Measurements from ENCODE around the gene EHD1. TPM values are rescaled to one million over a fixed set of nuclear protein-coding genes. Genes with fewer than 3 reads are reported as not detected.

EHD1 gene
- total and polyA plus RNA-seq, 2 of the 8 experiments (the other 6 are each of a cell fraction or from before 2014, with no cell fraction given): 31.5 to 42.9 TPM

DNA sequence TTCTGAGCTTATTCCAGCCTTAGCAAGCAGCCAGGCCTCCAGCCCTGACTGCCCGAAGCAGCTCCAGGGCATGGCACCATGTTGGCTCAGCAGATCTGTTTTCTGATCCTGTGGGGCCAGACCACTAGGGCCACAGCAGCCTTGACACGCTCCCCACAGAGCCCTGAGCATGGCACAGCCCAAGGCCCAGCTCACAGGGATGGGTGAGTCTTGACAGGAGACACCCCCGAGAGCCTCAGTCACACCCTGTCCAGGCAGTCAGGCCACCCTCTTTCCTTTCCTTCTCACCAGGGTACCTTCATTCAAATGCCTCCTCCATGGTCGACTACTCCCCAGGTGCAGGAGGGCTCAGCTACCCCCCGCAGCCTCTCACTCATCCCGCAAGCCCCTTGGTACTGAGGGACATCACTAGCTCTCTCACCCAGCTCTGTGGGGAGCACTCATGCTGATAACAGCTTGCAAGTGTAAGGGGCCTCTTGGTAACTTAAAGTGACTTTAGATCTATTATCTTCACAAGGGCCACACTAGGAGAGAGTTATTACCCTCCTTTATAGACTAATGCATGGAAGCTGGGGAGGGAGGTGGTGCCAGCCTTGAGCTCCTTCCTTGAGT lies 30.1 kb downstream of the EHD1 start:
- no peak overlapping the region for H4K91ac ChIP-seq (replicated peaks; ENCODE audit: insufficient read length, low read length)
- H3K18ac ChIP-seq (ENCODE audit: extremely low read depth, low read length): no peak overlapping the region
- TF ChIP-seq GTF2F1 (IDR thresholded peaks at IDR 0.05; ENCODE audit: borderline replicate concordance, low read depth, low read length): no peak
- TF ChIP-seq EP300 (IDR thresholded peaks at IDR 0.05; ENCODE audit: borderline replicate concordance in 1 of 2, low read depth in 2 of 2, low read length in 2 of 2): no peak
- no peak for TF ChIP-seq NRF1 (IDR thresholded peaks at IDR 0.05; ENCODE audit: low read depth, low read length)
- TF ChIP-seq, protein P1, sequence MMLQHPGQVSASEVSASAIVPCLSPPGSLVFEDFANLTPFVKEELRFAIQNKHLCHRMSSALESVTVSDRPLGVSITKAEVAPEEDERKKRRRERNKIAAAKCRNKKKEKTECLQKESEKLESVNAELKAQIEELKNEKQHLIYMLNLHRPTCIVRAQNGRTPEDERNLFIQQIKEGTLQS (IDR thresholded peaks at IDR 0.05; ENCODE audit: insufficient read depth, low read depth, low read length): no peak
- no peak for TF ChIP-seq JUND (IDR thresholded peaks at IDR 0.05; ENCODE audit: low read length)
- no peak for TF ChIP-seq CBX5 (IDR thresholded peaks at IDR 0.05; ENCODE audit: low read depth, low read length)
- no peak for TF ChIP-seq HDAC2 (IDR thresholded peaks at IDR 0.05; ENCODE audit: borderline replicate concordance in 1 of 2, low read depth in 2 of 2, low read length in 2 of 2)
- TF ChIP-seq SRF (IDR thresholded peaks at IDR 0.05; ENCODE audit: low read depth, low read length): no peak
- H3K56ac ChIP-seq (replicated peaks; ENCODE audit: insufficient read length, low read depth, low read length): no peak overlapping the region
- no peaks in the 10 kb centered on the region for H3K36me3 ChIP-seq (ENCODE audit: control insufficient read depth in 2 of 4, insufficient read depth in 4 of 4, low read length in 3 of 4)
- ChIA-PET POLR2A (ENCODE audit: partially characterized antibody) (interaction anchor here (0.6 to 25.7 kb wide), 8 partner anchors 16 to 266 kb away, joined by 3 to 408 read pairs (median 4); partner anchors contain the start of genes ARL2 and EHD1), CTCF (ENCODE audit: partially characterized antibody) (interaction anchor here (0.8 to 32.3 kb wide), 50 partner anchors 9 to 1434 kb away, joined by 3 to 1058 read pairs (median 5); partner anchors contain the start of genes ARL2, ATG2A, BATF2 and CDC42EP2)
- no peak overlapping the region for H3K4me2 ChIP-seq (ENCODE audit: insufficient read depth in 1 of 2, low read depth in 2 of 2, low read length in 2 of 2)
- H2BK15ac ChIP-seq (ENCODE audit: low read length): peak overlapping the region; percentile 81; the same call in 1 of the 2 replicates
- H2BK12ac ChIP-seq (ENCODE audit: low read depth, low read length): peak overlapping the region; percentile 60; the same call in 1 of the 2 replicates
- H2BK120ac ChIP-seq (replicated peaks; ENCODE audit: low read depth, low read length): no peak overlapping the region
- H3K23ac ChIP-seq (ENCODE audit: insufficient read length): no peak overlapping the region
- no peak overlapping the region; the same call in 1 of the 2 replicates for H2AFZ ChIP-seq (ENCODE audit: low read length)
- DNase-seq (ENCODE audit: low read depth in 1 of 2, low spot score in 2 of 2) (no peak), FAIRE-seq (no peak)
- no peaks in the 10 kb centered on the region; the same call in 1 of the 2 replicates for H3K79me1 ChIP-seq (ENCODE audit: low read depth, low read length)
- no peak overlapping the region for H3K9ac ChIP-seq (replicated peaks in 1 of 4; ENCODE audit: extremely low read depth in 1 of 4, low read depth in 3 of 4, low read length in 3 of 4)
- no peak overlapping the region for H2BK20ac ChIP-seq (ENCODE audit: low read length)
- H3K79me2 ChIP-seq (ENCODE audit: control insufficient read depth in 1 of 2, insufficient read depth in 2 of 2, low read length in 2 of 2): peaks cover 0 to 3% of the 10 kb centered on the region in 2 experiments; a peak in 1 of 4 replicates
- no peak overlapping the region for H2BK5ac ChIP-seq (ENCODE audit: low read depth, low read length)
- no peak overlapping the region for H3K14ac ChIP-seq (ENCODE audit: insufficient read length)
- H4K20me1 ChIP-seq (replicated peaks in 1 of 2; ENCODE audit: control insufficient read depth in 1 of 2, insufficient read depth in 2 of 2, low read length in 2 of 2): peaks cover 0 to 2% of the 10 kb centered on the region in 2 experiments
- H3K4ac ChIP-seq (replicated peaks; ENCODE audit: insufficient read length, low read depth, low read length): no peak overlapping the region
- H4K8ac ChIP-seq (ENCODE audit: extremely low read depth, insufficient read depth, low read length): no peak overlapping the region; the same call in 1 of the 2 replicates
- no peak overlapping the region for H3K4me3 ChIP-seq (ENCODE audit: extremely low read depth in 1 of 4, insufficient read depth in 2 of 4, low read depth in 3 of 4, low read length in 4 of 4)
- H3K27me3 ChIP-seq (replicated peaks in 1 of 4; ENCODE audit: control insufficient read depth in 3 of 4, extremely low read depth in 1 of 4, insufficient read depth in 3 of 4, low read length in 3 of 4): no peaks in the 10 kb centered on the region
- no peaks in the 10 kb centered on the region for H3K9me3 ChIP-seq (ENCODE audit: insufficient read depth in 2 of 2, low read depth in 1 of 2, low read length in 1 of 2)
- WGBS, 2 experiments (ENCODE audit: extremely low coverage in 1 of 2, insufficient coverage in 1 of 2, insufficient read length in 1 of 2, insufficient replicate concordance in 2 of 2, low coverage in 1 of 2, low lambda C conversion rate in 2 of 2, missing lambda C conversion rate in 1 of 2): 86% methylated on average over 6 of the region's 6 CpGs; no CpG with 5 or more reads in 1 of the 2 experiments
- no peak overlapping the region for H4K5ac ChIP-seq (ENCODE audit: insufficient read length, low read depth, low read length)
- peak overlapping the region; percentile 66; the same call in 1 of the 2 replicates for H2AK5ac ChIP-seq (ENCODE audit: low read depth, low read length)
- peaks cover 5% of the 10 kb centered on the region for H3K23me2 ChIP-seq (ENCODE audit: low read depth, low read length)
- peaks cover 0 to 26% (median 9%) of the 10 kb centered on the region in 4 experiments; a peak in 6 of 7 replicates for H3K4me1 ChIP-seq (replicated peaks in 1 of 4; ENCODE audit: control insufficient read depth in 3 of 4, insufficient read depth in 4 of 4, low read length in 3 of 4)
- no peak overlapping the region for H3K27ac ChIP-seq (ENCODE audit: low read depth, low read length)
